Prostate gland (tissue), 2 donors: ENCODE data around the gene MFGE8. TPM values are rescaled to one million over a fixed set of nuclear protein-coding genes. Genes with fewer than 3 reads are reported as not detected.

Source experiments
- DNase-seq: peaks from one replicate; pipeline ENCODE4 v3.0.0-alpha.2; 2019; ENCODE audit warnings: low spot score
- H3K27ac ChIP-seq, 2 donors: fragments of 200-600 bp; sonication (generic); 2 replicates each; pipeline ENCODE4 v1.5.1; 2017 to 2019
- H3K27me3 ChIP-seq: fragments of 200-600 bp; sonication (generic); replicated peaks from 2 replicates; pipeline ENCODE4 v1.5.1; 2019; ENCODE audit not compliant: insufficient read depth
- H3K36me3 ChIP-seq, 2 donors: fragments of 200-600 bp; sonication (generic); 1 replicate in 1 of 2; 2 replicates in 1 of 2; pipeline versions ENCODE4 v1.5.1 to v1.8.1; 2017 to 2019
- H3K4me1 ChIP-seq: fragments of 200-600 bp; sonication (generic); replicated peaks from 2 replicates; pipeline ENCODE4 v1.5.1; 2019
- H3K4me3 ChIP-seq, 2 donors: fragments of 200-600 bp; sonication (generic); 2 replicates each; pipeline ENCODE4 v1.5.1; 2017 to 2019
- H3K9me3 ChIP-seq: fragments of 200-600 bp; sonication (generic); 2 replicates; pipeline ENCODE4 v1.5.1; 2017
- CTCF ChIP-seq, 4 experiments: fragments of 200-600 bp in 2 of 4; fragments of 450-650 bp in 2 of 4; sonication (generic) in 2 of 4; IDR thresholded peaks; 1 replicate in 3 of 4; 2 replicates in 1 of 4; pipeline ENCODE4 v1.5.1; 2016 to 2019; ENCODE audit warnings: antibody characterized with exemption in 4 of 4, mild to moderate bottlenecking in 2 of 4, moderate library complexity in 2 of 4
- POLR2A ChIP-seq: fragments of 450-650 bp; IDR thresholded peaks from one replicate; pipeline ENCODE4 v1.6.1; 2016; ENCODE audit warnings: antibody characterized with exemption, mild to moderate bottlenecking
- POLR2AphosphoS5 ChIP-seq: sonication (generic); formaldehyde crosslinking; IDR thresholded peaks from one replicate; pipeline ENCODE4 v1.6.1; 2017; ENCODE audit warnings: antibody characterized with exemption
- WGBS: methylation state at CpG from one replicate; pipeline ENCODE4 v1.1.5; 2018; 5-methylcytosine and 5-hydroxymethylcytosine counted together
- intact Hi-C: fragments of 100-400 bp; cut with DNase I; formaldehyde crosslinking; loops from one replicate; pipeline ENCODE4 v1.14.2; 2022
- total RNA-seq, 2 donors: library from RNA; depleted of rRNA; stranded (reverse); fragments of >200 nt; gene quantifications; one replicate each; pipeline ENCODE4 v1.1.0, GENCODE V29; 2016

Gene MFGE8
- total RNA-seq, 2 donors from 2014 or later, result 63.1 to 263 TPM

- Histone ChIP-seq H3K4me1 (no peaks in the 10 kb centered on the region), H3K4me3 (no peak overlapping the region), H3K9me3 (no peaks in the 10 kb centered on the region), H3K27ac (no peak overlapping the region), H3K27me3 (no peaks in the 10 kb centered on the region), H3K36me3 (no peaks in the 10 kb centered on the region)
- DNase-seq, result no peak
- TF ChIP-seq CTCF (IDR thresholded peaks at IDR 0.05), result no peak
- TF ChIP-seq POLR2AphosphoS5, result no peak
- TF ChIP-seq POLR2A, result no peak
- 83% methylated on average over 2 of the region's 2 CpGs for WGBS
- intact Hi-C loops, result no loop called here
Observed at GRCh38 chr15:88902846-88903245, 10.3 kb downstream of the MFGE8 start.

- H3K36me3 ChIP-seq, result no peaks in the 10 kb centered on the region
- no peak for DNase-seq
- no peaks in the 10 kb centered on the region for H3K4me1 ChIP-seq
- no peak overlapping the region for H3K27ac ChIP-seq
- WGBS, result 64% methylated on average over 6 of the region's 6 CpGs
- no peak for TF ChIP-seq POLR2AphosphoS5
- TF ChIP-seq CTCF (IDR thresholded peaks at IDR 0.05), result no peak
- TF ChIP-seq POLR2A, result no peak
- H3K27me3 ChIP-seq, result no peaks in the 10 kb centered on the region
- no peak overlapping the region for H3K4me3 ChIP-seq
- no peaks in the 10 kb centered on the region for H3K9me3 ChIP-seq
- intact Hi-C loops, result no loop called here
Observed at GRCh38 chr15:88902221-88902835, 10.9 kb downstream of the MFGE8 start.

- intact Hi-C loops, result no loop called here
- no peaks in the 10 kb centered on the region for H3K27me3 ChIP-seq
- no peak for TF ChIP-seq POLR2AphosphoS5
- TF ChIP-seq CTCF (IDR thresholded peaks at IDR 0.05), result no peak
- TF ChIP-seq POLR2A, result no peak
- H3K4me1 ChIP-seq, result no peaks in the 10 kb centered on the region
- no peaks in the 10 kb centered on the region for H3K9me3 ChIP-seq
- H3K27ac ChIP-seq, result no peak overlapping the region
- 87% methylated on average over 15 of the region's 15 CpGs for WGBS
- no peak for DNase-seq
- no peaks in the 10 kb centered on the region for H3K36me3 ChIP-seq
- H3K4me3 ChIP-seq, result no peak overlapping the region
Observed at GRCh38 chr15:88901508-88902220, 11.5 kb downstream of the MFGE8 start.

GRCh38 chr15:88900982-88901418 is 12.2 kb downstream of the MFGE8 start:
- H3K36me3 ChIP-seq, result no peaks in the 10 kb centered on the region

More at GRCh38 chr15:88900982-88901418, 12.2 kb downstream of the MFGE8 start:
- intact Hi-C loops, result no loop called here
- H3K27me3 ChIP-seq, result no peaks in the 10 kb centered on the region
- no peak for TF ChIP-seq CTCF (IDR thresholded peaks at IDR 0.05)
- TF ChIP-seq POLR2AphosphoS5, result no peak
- TF ChIP-seq POLR2A, result no peak
- WGBS, result 76% methylated on average over 5 of the region's 5 CpGs
- H3K27ac ChIP-seq, result no peak overlapping the region
- DNase-seq, result no peak
- H3K9me3 ChIP-seq, result no peaks in the 10 kb centered on the region
- no peak overlapping the region for H3K4me3 ChIP-seq
- no peaks in the 10 kb centered on the region for H3K4me1 ChIP-seq
